Liver (tissue), 3 donors: ENCODE data around the gene TRAFD1.
"Not testable (repeated sequence)": the region's sequence is repeated elsewhere in the genome, so short reads cannot be mapped to it uniquely, and the experiment has no call there.

Source experiments
- ATF3 ChIP-seq: IDR thresholded peaks from 2 replicates; pipeline ENCODE4 v1.6.1; 2016; ENCODE audit warnings: antibody characterized with exemption
- CTCF ChIP-seq: fragments of 150-350 bp; IDR thresholded peaks from 2 replicates; pipeline ENCODE4 v1.5.1; 2017; ENCODE audit warnings: improper control_type of control experiment, low read depth, low read length; ENCODE audit not compliant: missing input control
- GABPA ChIP-seq, 2 donors: IDR thresholded peaks in 1 of 2; conservative IDR thresholded peaks in 1 of 2; 2 replicates each; pipeline ENCODE4 v1.6.1; 2016; ENCODE audit warnings: antibody characterized with exemption in 2 of 2, mild to moderate bottlenecking in 1 of 2, moderate library complexity in 1 of 2
- HNF4A ChIP-seq, 2 donors: conservative IDR thresholded peaks; 2 replicates each; pipeline ENCODE4 v1.6.1; 2016; ENCODE audit warnings: antibody characterized with exemption in 2 of 2, mild to moderate bottlenecking in 2 of 2
- JUND ChIP-seq, 2 donors: IDR thresholded peaks; 2 replicates each; pipeline ENCODE4 v1.6.1; 2016; ENCODE audit warnings: antibody characterized with exemption in 2 of 2
- REST ChIP-seq: IDR thresholded peaks from 2 replicates; pipeline ENCODE4 v1.6.1; 2016; ENCODE audit warnings: antibody characterized with exemption, mild to moderate bottlenecking
- RXRA ChIP-seq, 2 donors: IDR thresholded peaks; 2 replicates each; pipeline ENCODE4 v1.6.1; 2017 to 2018; ENCODE audit warnings: antibody characterized with exemption in 2 of 2, mild to moderate bottlenecking in 1 of 2
- TAF1 ChIP-seq: conservative IDR thresholded peaks from 2 replicates; pipeline ENCODE4 v1.6.1; 2016; ENCODE audit warnings: antibody characterized with exemption, mild to moderate bottlenecking
- YY1 ChIP-seq: IDR thresholded peaks from 2 replicates; pipeline ENCODE4 v1.6.1; 2016; ENCODE audit warnings: antibody characterized with exemption, mild to moderate bottlenecking
- ZBTB33 ChIP-seq: IDR thresholded peaks from 2 replicates; pipeline ENCODE4 v1.6.1; 2016; ENCODE audit warnings: antibody characterized with exemption
- donor health status: healthy.
- donor health status: healthy.

GRCh38 chr12:112110787-112111662 lies 14.3 kb upstream of the TRAFD1 start:
- TF ChIP-seq GABPA (IDR thresholded peaks at IDR 0.05 in 1 of 2, conservative IDR thresholded peaks at IDR 0.05 in 1 of 2); CTCF; ZBTB33; HNF4A (conservative IDR thresholded peaks at IDR 0.05); RXRA (IDR thresholded peaks at IDR 0.05); ATF3; YY1; REST; JUND (IDR thresholded peaks at IDR 0.05); TAF1: not testable (repeated sequence)
